H1 (cell line): ENCODE results near the gene DES. TPM values are rescaled to one million over a fixed set of nuclear protein-coding genes. Genes with fewer than 3 reads are reported as not detected.
A peak's percentile ranks its signal among the peaks of the same experiment; 100 is the strongest.

Experiments used
- BRCA1 ChIP-seq: IDR thresholded peaks from 2 replicates; pipeline ENCODE4 v1.6.1; 2012; ENCODE audit warnings: low read depth, low read length, improper control_type of control experiment
- CBX5 ChIP-seq: fragments of 300-800, 300-1000 bp; sonication (generic); IDR thresholded peaks from 2 replicates; pipeline ENCODE4 v1.7.1; 2016; ENCODE audit warnings: antibody characterized with exemption, low read length, low read depth
- GABPA ChIP-seq: IDR thresholded peaks from 2 replicates; pipeline ENCODE4 v1.6.1; 2011; ENCODE audit warnings: mild to moderate bottlenecking, low read length, moderate library complexity, borderline replicate concordance; ENCODE audit not compliant: insufficient read depth
- JUND ChIP-seq: IDR thresholded peaks from 2 replicates; pipeline ENCODE4 v1.6.1; 2011; ENCODE audit warnings: mild to moderate bottlenecking, improper control_type of control experiment, low read length
- NANOG ChIP-seq: IDR thresholded peaks from 2 replicates; pipeline ENCODE4 v1.6.1; 2011; ENCODE audit warnings: low read length, low read depth, mild to moderate bottlenecking, inconsistent platforms; ENCODE audit not compliant: insufficient read depth, poor library complexity, severe bottlenecking
- NRF1 ChIP-seq: IDR thresholded peaks from 2 replicates; pipeline ENCODE4 v1.6.1; 2011; ENCODE audit warnings: mild to moderate bottlenecking, low read depth, low read length, improper control_type of control experiment
- POLR2A ChIP-seq, 2 experiments: IDR thresholded peaks; 1 replicate in 1 of 2; 2 replicates in 1 of 2; pipeline ENCODE4 v1.6.1; 2011; ENCODE audit warnings: low read depth in 2 of 2, low read length in 2 of 2, mild to moderate bottlenecking in 2 of 2; ENCODE audit errors: control extremely low read depth in 1 of 2
- SIRT6 ChIP-seq: IDR thresholded peaks from one replicate; pipeline ENCODE4 v1.7.1; 2012; ENCODE audit warnings: low read length, inconsistent platforms
- TAF1 ChIP-seq: IDR thresholded peaks from 2 replicates; pipeline ENCODE4 v1.6.1; 2011; ENCODE audit warnings: mild to moderate bottlenecking, low read depth, low read length
- polyA plus RNA-seq, 7 experiments: library from polyadenylated mRNA; depleted of rRNA in 3 of 7; stranded (reverse) in 5 of 7; unstranded in 2 of 7; fragments of >200 nt in 5 of 7; fragments of 200-250 nt in 2 of 7; gene quantifications; 1 replicate in 5 of 7; 2 replicates in 1 of 7; 4 replicates in 1 of 7; pipeline versions ENCODE4 v1.2.1 to v1.2.3, GENCODE V29; 2011 to 2013; ENCODE audit warnings: missing spikeins in 2 of 7, mixed read lengths in 2 of 7
- total RNA-seq: library from RNA; stranded (reverse); fragmentation: NEBNext Ultra II Directional; extraction: Animal tissue kit (Norgen Biotek cat#: 25700); gene quantifications from 2 replicates; pipeline ENCODE4 v1.2.1, GENCODE V29; 2021
- TF ChIP-seq, protein P1 (sequence below): fragments of 300-600 bp; sonication (generic); IDR thresholded peaks from 2 replicates; pipeline ENCODE4 v1.7.1; 2012; ENCODE audit warnings: low read length, moderate library complexity, mild to moderate bottlenecking, inconsistent platforms; ENCODE audit not compliant: insufficient replicate concordance

Gene DES
- total and polyA plus RNA-seq, 2 of the 8 experiments (the other 6 are each of a cell fraction or from before 2014, with no cell fraction given), result 1.8 to 4.3 TPM

DNA sequence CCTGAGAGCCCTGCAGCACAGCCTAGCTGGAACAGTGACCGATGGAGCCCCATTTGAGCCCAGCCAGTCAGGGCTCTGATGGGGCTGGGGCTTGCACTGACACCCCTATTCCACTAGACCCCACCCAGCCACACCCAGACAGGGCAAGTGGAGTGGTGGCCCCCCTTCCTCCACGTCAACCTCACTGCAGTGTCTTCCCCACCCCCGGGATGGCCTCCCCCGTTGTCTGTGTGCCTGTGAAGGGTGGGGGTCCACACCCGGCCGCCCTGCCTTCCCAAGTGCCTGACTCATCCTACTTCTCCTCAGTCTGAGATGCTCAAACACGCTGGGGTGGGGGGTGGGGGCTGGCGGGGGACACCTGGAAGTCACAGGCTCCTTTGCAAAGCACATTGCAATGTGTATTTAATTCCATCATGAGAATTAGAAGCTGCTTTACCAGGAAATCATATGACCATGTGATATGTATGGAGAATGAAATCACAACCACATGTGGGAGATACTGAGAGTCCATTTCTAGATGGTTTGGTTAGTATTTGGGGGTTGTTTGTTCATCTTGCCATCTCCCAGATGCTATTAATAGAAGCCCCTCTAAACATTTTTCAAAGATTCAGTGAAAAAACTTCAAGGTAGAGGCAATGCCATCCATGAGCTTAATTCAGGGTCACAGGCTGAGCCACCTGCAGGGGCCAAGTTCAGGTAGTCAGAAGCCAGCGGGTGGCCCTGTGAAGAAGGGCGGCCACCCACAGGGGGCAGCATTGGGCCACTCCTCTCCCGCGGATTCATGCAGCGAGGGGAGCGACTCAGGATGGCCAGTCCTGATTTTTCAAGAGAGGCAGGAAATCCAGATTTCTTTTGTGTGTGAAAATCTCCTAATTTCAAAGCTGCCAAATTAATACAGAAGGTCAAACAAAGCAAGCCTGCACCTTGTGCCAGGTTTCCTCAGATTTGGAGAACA lies 57.8 kb downstream of the DES start (continued):
- TF ChIP-seq, protein P1, sequence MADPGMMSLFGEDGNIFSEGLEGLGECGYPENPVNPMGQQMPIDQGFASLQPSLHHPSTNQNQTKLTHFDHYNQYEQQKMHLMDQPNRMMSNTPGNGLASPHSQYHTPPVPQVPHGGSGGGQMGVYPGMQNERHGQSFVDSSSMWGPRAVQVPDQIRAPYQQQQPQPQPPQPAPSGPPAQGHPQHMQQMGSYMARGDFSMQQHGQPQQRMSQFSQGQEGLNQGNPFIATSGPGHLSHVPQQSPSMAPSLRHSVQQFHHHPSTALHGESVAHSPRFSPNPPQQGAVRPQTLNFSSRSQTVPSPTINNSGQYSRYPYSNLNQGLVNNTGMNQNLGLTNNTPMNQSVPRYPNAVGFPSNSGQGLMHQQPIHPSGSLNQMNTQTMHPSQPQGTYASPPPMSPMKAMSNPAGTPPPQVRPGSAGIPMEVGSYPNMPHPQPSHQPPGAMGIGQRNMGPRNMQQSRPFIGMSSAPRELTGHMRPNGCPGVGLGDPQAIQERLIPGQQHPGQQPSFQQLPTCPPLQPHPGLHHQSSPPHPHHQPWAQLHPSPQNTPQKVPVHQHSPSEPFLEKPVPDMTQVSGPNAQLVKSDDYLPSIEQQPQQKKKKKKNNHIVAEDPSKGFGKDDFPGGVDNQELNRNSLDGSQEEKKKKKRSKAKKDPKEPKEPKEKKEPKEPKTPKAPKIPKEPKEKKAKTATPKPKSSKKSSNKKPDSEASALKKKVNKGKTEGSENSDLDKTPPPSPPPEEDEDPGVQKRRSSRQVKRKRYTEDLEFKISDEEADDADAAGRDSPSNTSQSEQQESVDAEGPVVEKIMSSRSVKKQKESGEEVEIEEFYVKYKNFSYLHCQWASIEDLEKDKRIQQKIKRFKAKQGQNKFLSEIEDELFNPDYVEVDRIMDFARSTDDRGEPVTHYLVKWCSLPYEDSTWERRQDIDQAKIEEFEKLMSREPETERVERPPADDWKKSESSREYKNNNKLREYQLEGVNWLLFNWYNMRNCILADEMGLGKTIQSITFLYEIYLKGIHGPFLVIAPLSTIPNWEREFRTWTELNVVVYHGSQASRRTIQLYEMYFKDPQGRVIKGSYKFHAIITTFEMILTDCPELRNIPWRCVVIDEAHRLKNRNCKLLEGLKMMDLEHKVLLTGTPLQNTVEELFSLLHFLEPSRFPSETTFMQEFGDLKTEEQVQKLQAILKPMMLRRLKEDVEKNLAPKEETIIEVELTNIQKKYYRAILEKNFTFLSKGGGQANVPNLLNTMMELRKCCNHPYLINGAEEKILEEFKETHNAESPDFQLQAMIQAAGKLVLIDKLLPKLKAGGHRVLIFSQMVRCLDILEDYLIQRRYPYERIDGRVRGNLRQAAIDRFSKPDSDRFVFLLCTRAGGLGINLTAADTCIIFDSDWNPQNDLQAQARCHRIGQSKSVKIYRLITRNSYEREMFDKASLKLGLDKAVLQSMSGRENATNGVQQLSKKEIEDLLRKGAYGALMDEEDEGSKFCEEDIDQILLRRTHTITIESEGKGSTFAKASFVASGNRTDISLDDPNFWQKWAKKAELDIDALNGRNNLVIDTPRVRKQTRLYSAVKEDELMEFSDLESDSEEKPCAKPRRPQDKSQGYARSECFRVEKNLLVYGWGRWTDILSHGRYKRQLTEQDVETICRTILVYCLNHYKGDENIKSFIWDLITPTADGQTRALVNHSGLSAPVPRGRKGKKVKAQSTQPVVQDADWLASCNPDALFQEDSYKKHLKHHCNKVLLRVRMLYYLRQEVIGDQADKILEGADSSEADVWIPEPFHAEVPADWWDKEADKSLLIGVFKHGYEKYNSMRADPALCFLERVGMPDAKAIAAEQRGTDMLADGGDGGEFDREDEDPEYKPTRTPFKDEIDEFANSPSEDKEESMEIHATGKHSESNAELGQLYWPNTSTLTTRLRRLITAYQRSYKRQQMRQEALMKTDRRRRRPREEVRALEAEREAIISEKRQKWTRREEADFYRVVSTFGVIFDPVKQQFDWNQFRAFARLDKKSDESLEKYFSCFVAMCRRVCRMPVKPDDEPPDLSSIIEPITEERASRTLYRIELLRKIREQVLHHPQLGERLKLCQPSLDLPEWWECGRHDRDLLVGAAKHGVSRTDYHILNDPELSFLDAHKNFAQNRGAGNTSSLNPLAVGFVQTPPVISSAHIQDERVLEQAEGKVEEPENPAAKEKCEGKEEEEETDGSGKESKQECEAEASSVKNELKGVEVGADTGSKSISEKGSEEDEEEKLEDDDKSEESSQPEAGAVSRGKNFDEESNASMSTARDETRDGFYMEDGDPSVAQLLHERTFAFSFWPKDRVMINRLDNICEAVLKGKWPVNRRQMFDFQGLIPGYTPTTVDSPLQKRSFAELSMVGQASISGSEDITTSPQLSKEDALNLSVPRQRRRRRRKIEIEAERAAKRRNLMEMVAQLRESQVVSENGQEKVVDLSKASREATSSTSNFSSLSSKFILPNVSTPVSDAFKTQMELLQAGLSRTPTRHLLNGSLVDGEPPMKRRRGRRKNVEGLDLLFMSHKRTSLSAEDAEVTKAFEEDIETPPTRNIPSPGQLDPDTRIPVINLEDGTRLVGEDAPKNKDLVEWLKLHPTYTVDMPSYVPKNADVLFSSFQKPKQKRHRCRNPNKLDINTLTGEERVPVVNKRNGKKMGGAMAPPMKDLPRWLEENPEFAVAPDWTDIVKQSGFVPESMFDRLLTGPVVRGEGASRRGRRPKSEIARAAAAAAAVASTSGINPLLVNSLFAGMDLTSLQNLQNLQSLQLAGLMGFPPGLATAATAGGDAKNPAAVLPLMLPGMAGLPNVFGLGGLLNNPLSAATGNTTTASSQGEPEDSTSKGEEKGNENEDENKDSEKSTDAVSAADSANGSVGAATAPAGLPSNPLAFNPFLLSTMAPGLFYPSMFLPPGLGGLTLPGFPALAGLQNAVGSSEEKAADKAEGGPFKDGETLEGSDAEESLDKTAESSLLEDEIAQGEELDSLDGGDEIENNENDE, result no peak
- peak; percentile 30; the same call in 1 of the 2 replicates for TF ChIP-seq TAF1
- TF ChIP-seq JUND, result peak; percentile 59; the same call in 1 of the 2 replicates
- no peak for TF ChIP-seq NRF1
- peak; percentile 65 for TF ChIP-seq NANOG
- TF ChIP-seq CBX5, result no peak
- TF ChIP-seq SIRT6, result no peak
- no peak for TF ChIP-seq GABPA
- no peak for TF ChIP-seq BRCA1
- no peak; a peak in 1 of 3 replicates for TF ChIP-seq POLR2A (IDR thresholded peaks at IDR 0.05; ENCODE audit: control extremely low read depth in 1 of 2, low read depth in 2 of 2, low read length in 2 of 2)
